Neural cell (in vitro differentiated cells): ENCODE data around the gene PHLPP1. TPM values are rescaled to one million over a fixed set of nuclear protein-coding genes. Genes with fewer than 3 reads are reported as not detected.

Experiments used
- H2AFZ ChIP-seq: fragments of 200-600, 300-800 bp; sonication (generic), shearing (Covaris generic); 2 replicates; pipeline ENCODE4 v1.6.0; 2014; ENCODE audit warnings: low read depth, mild to moderate bottlenecking, antibody characterized with exemption, low read length, moderate library complexity
- H3F3A ChIP-seq: fragments of 200-600 bp; shearing (Covaris generic); 2 replicates; pipeline ENCODE4 v1.6.1; 2016; ENCODE audit warnings: mild to moderate bottlenecking, moderate library complexity, mixed read lengths, antibody characterized with exemption, low read length; ENCODE audit not compliant: insufficient read depth, poor library complexity, severe bottlenecking
- H3K27ac ChIP-seq: fragments of 200-600, 300-800 bp; sonication (generic), shearing (Covaris generic); 2 replicates; pipeline ENCODE4 v1.5.1; 2014; ENCODE audit warnings: mild to moderate bottlenecking, low read length, moderate library complexity
- H3K27me3 ChIP-seq: fragments of 300-800, 200-600 bp; sonication (generic), shearing (Covaris generic); 2 replicates; pipeline ENCODE4 v1.6.0; 2014; ENCODE audit warnings: mild to moderate bottlenecking, low read depth, low read length, moderate library complexity; ENCODE audit not compliant: insufficient read depth
- H3K36me3 ChIP-seq: fragments of 300-800, 200-600 bp; sonication (generic), shearing (Covaris generic); 2 replicates; pipeline ENCODE4 v1.5.1; 2014; ENCODE audit warnings: mild to moderate bottlenecking, antibody characterized with exemption, low read length, moderate library complexity; ENCODE audit not compliant: insufficient read depth
- H3K4me2 ChIP-seq: fragments of 300-800, 200-600 bp; sonication (generic), shearing (Covaris generic); 2 replicates; pipeline ENCODE4 v1.6.0; 2014; ENCODE audit warnings: mild to moderate bottlenecking, low read length
- H3K4me3 ChIP-seq: fragments of 300-800, 200-600 bp; sonication (generic), shearing (Covaris generic); 2 replicates; pipeline ENCODE4 v1.5.1; 2014; ENCODE audit warnings: mild to moderate bottlenecking, low read length, moderate library complexity
- H3K79me2 ChIP-seq: fragments of 200-600 bp; shearing (Covaris generic); replicated peaks from 2 replicates; pipeline ENCODE4 v1.6.0; 2014; ENCODE audit warnings: mild to moderate bottlenecking, low read length, moderate library complexity; ENCODE audit not compliant: insufficient read depth
- H3K9ac ChIP-seq: fragments of 300-800, 200-600 bp; sonication (generic), shearing (Covaris generic); 2 replicates; pipeline ENCODE4 v1.6.1; 2016; ENCODE audit warnings: mild to moderate bottlenecking, low read length, mixed read lengths
- H3K9me2 ChIP-seq: fragments of 200-600 bp; shearing (Covaris generic); 2 replicates; pipeline ENCODE4 v1.6.1; 2016; ENCODE audit warnings: mild to moderate bottlenecking, low read length, mixed read lengths; ENCODE audit not compliant: insufficient read depth
- H3K9me3 ChIP-seq: fragments of 200-600, 300-800 bp; sonication (generic), shearing (Covaris generic); 2 replicates; pipeline ENCODE4 v1.6.1; 2016; ENCODE audit warnings: mild to moderate bottlenecking, mixed run types, low read length, moderate library complexity, mixed read lengths
- H4K20me1 ChIP-seq: fragments of 200-600 bp; shearing (Covaris generic); 2 replicates; pipeline ENCODE4 v1.6.1; 2016; ENCODE audit warnings: mild to moderate bottlenecking, mixed run types; ENCODE audit not compliant: insufficient read depth
- CTCF ChIP-seq: fragments of 450-650 bp; IDR thresholded peaks from 2 replicates; pipeline ENCODE4 v1.5.1; 2014; ENCODE audit warnings: antibody characterized with exemption, mild to moderate bottlenecking, moderate library complexity; ENCODE audit not compliant: poor library complexity, severe bottlenecking
- EP300 ChIP-seq: fragments of 450-650 bp; conservative IDR thresholded peaks from 2 replicates; pipeline ENCODE4 v1.6.1; 2014; ENCODE audit warnings: antibody characterized with exemption, mild to moderate bottlenecking, moderate library complexity; ENCODE audit not compliant: poor library complexity, severe bottlenecking
- EZH2 ChIP-seq: fragments of 200-600, 300-800 bp; shearing (Covaris generic), sonication (generic); IDR thresholded peaks from 2 replicates; pipeline ENCODE4 v1.6.1; 2014; ENCODE audit warnings: antibody characterized with exemption, low read length, borderline replicate concordance, mild to moderate bottlenecking; ENCODE audit not compliant: insufficient read depth, poor library complexity, severe bottlenecking
- MXI1 ChIP-seq: fragments of 450-650 bp; conservative IDR thresholded peaks from 2 replicates; pipeline ENCODE4 v1.6.1; 2014; ENCODE audit warnings: antibody characterized with exemption, mild to moderate bottlenecking; ENCODE audit not compliant: poor library complexity, severe bottlenecking
- POLR2AphosphoS5 ChIP-seq: IDR thresholded peaks from 2 replicates; pipeline ENCODE4 v1.6.1; 2012
- RAD21 ChIP-seq: fragments of 450-650 bp; conservative IDR thresholded peaks from 2 replicates; pipeline ENCODE4 v1.6.1; 2014; ENCODE audit warnings: antibody characterized with exemption, mild to moderate bottlenecking, moderate library complexity
- SMC3 ChIP-seq: fragments of 450-650 bp; conservative IDR thresholded peaks from 2 replicates; pipeline ENCODE4 v1.6.1; 2014; ENCODE audit warnings: antibody characterized with exemption, mild to moderate bottlenecking, moderate library complexity; ENCODE audit not compliant: poor library complexity
- TAF1 ChIP-seq: IDR thresholded peaks from 2 replicates; pipeline ENCODE4 v1.6.1; 2012; ENCODE audit warnings: low read depth
- polyA plus RNA-seq: library from polyadenylated mRNA; depleted of rRNA; stranded (reverse); fragments of >200 nt; gene quantifications from 2 replicates; pipeline ENCODE4 v1.2.3, GENCODE V29; 2014
- TF ChIP-seq, protein P1 (sequence below): IDR thresholded peaks from 2 replicates; pipeline ENCODE4 v1.6.1; 2012; ENCODE audit warnings: borderline replicate concordance

PHLPP1 gene
- polyA plus RNA-seq, 1 donor from 2014 or later, result 4.5 TPM

DNA sequence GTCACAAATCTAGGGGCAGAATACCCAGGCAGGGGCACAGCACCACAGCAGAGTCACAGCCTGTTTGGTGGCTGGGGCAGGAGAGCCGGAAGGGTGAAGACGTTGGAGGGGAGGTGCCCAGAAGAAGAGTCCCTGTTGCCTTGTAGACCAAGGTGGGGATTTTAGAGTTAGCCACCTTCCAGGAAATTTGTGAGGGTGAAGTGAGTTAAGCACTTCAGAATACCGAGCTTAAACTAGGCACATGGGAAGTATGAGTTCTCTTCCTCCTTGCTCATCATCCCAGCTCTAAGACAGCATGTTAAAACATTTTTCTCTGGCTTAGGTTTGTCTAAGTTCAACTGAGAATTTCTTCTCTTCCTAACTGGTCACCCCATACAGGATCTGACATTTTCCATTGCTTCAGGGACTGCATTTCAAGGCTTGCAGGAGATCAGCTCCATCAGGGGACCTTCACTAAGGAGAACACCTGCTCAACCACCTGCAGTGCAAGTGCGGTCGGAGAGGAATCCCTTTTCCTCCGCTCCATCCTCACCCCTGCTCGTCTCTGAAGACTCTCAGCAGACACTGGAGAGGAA is 26.5 kb upstream of the PHLPP1 start:
- H3F3A ChIP-seq, result no peaks in the 10 kb centered on the region
- no peaks in the 10 kb centered on the region for H3K9me2 ChIP-seq
- H2AFZ ChIP-seq, result no peak overlapping the region
- TF ChIP-seq EZH2 (no peak), TAF1 (no peak), MXI1 (no peak)
- H3K9me3 ChIP-seq, result peaks cover 8% of the 10 kb centered on the region
- H3K4me2 ChIP-seq, result no peak overlapping the region
- H3K9ac ChIP-seq, result no peak overlapping the region
- H3K27me3 ChIP-seq, result no peaks in the 10 kb centered on the region
- no peak overlapping the region for H3K4me3 ChIP-seq
- H3K79me2 ChIP-seq, result no peaks in the 10 kb centered on the region
- H3K27ac ChIP-seq, result no peak overlapping the region
- no peaks in the 10 kb centered on the region for H3K36me3 ChIP-seq
- H4K20me1 ChIP-seq, result no peaks in the 10 kb centered on the region

DNA sequence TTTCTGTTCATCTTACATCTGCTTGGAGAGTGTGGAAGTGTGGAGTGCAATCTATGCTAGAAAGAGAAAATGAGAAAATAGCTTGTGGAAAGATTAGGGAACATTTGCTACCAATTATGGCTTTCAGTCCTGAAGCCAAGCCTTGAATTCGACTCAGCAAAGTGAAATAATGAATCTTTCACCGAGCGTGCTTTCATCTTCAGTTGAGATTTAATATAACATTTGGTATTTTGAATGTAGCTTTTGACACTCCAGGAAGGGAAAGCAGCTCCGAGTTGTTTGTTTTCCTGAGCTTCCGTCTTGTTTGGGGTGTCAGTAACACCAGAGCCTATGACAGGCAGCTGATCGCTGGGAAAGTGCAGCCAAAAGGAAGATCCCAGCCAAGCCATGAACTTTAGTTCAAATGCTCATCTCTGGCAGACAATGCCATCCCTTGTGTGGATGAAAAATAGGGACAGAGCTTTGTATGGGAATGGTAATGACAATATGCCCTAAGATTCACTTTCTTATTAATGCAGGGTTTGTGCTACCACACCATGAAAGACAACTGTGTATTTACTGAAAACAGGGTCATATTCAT is 25.0 kb upstream of the PHLPP1 start:
- Histone ChIP-seq H2AFZ (no peak overlapping the region), H3F3A (no peaks in the 10 kb centered on the region), H3K4me3 (no peak overlapping the region), H3K36me3 (no peaks in the 10 kb centered on the region), H4K20me1 (no peaks in the 10 kb centered on the region), H3K79me2 (no peaks in the 10 kb centered on the region), H3K9ac (no peak overlapping the region), H3K27ac (no peak overlapping the region), H3K9me3 (peaks cover 8% of the 10 kb centered on the region), H3K27me3 (no peaks in the 10 kb centered on the region), H3K4me2 (no peak overlapping the region), H3K9me2 (no peaks in the 10 kb centered on the region)
- TF ChIP-seq, protein P1, sequence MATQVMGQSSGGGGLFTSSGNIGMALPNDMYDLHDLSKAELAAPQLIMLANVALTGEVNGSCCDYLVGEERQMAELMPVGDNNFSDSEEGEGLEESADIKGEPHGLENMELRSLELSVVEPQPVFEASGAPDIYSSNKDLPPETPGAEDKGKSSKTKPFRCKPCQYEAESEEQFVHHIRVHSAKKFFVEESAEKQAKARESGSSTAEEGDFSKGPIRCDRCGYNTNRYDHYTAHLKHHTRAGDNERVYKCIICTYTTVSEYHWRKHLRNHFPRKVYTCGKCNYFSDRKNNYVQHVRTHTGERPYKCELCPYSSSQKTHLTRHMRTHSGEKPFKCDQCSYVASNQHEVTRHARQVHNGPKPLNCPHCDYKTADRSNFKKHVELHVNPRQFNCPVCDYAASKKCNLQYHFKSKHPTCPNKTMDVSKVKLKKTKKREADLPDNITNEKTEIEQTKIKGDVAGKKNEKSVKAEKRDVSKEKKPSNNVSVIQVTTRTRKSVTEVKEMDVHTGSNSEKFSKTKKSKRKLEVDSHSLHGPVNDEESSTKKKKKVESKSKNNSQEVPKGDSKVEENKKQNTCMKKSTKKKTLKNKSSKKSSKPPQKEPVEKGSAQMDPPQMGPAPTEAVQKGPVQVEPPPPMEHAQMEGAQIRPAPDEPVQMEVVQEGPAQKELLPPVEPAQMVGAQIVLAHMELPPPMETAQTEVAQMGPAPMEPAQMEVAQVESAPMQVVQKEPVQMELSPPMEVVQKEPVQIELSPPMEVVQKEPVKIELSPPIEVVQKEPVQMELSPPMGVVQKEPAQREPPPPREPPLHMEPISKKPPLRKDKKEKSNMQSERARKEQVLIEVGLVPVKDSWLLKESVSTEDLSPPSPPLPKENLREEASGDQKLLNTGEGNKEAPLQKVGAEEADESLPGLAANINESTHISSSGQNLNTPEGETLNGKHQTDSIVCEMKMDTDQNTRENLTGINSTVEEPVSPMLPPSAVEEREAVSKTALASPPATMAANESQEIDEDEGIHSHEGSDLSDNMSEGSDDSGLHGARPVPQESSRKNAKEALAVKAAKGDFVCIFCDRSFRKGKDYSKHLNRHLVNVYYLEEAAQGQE, result no peak
- TF ChIP-seq CTCF (no peak), POLR2AphosphoS5 (no peak), SMC3 (no peak), EZH2 (no peak), MXI1 (no peak), RAD21 (no peak), TAF1 (no peak), EP300 (no peak)
